IMR-90 (cell line): ENCODE measurements around the gene ZCWPW1. TPM values are rescaled to one million over a fixed set of nuclear protein-coding genes. Genes with fewer than 3 reads are reported as not detected.
"Not testable (repeated sequence)": the region's sequence is repeated elsewhere in the genome, so short reads cannot be mapped to it uniquely, and the experiment has no call there.

ENCODE experiments used
- ATAC-seq: fragments of 200-7000 bp; cut with Tn5 transposase; 2 replicates; pipeline ENCODE4 v1.9.1; 2020; ENCODE audit warnings: low read depth, mild to moderate bottlenecking, moderate library complexity
- BruUV-seq: library from RNA; stranded (reverse); fragments of 400-500 nt; replicated peaks from 2 replicates; lab custom pipeline; 2021; lab: Mats Ljungman, UMichigan
- CTCF ChIA-PET: fragments of 300-600 bp; formaldehyde crosslinking; extraction: SDS; loops from one replicate; lab custom pipeline; 2021; ENCODE audit warnings: antibody characterized with exemption; lab: Yijun Ruan, JAX
- POLR2A ChIA-PET: fragments of 300-600 bp; sonication (Branson Sonifier 250); formaldehyde crosslinking; loops from one replicate; lab custom pipeline; 2022; ENCODE audit warnings: antibody characterized with exemption; ENCODE audit not compliant: unreplicated experiment; lab: Charles Lee
- DNase-seq: peaks from one replicate; pipeline ENCODE4 v3.0.0; 2013
- H2AFZ ChIP-seq: replicated peaks from 2 replicates; pipeline ENCODE3; 2013; ENCODE audit warnings: low read length, mild to moderate bottlenecking; ENCODE audit not compliant: poor library complexity
- H2AK5ac ChIP-seq: 2 replicates; pipeline ENCODE4 v1.6.1; 2013; ENCODE audit warnings: low read depth, low read length, inconsistent platforms
- H2AK9ac ChIP-seq: replicated peaks from 2 replicates; pipeline ENCODE3; 2013; ENCODE audit warnings: mild to moderate bottlenecking, low read depth, low read length, moderate library complexity; ENCODE audit not compliant: poor library complexity
- H2BK120ac ChIP-seq: 2 replicates; pipeline ENCODE4 v1.6.1; 2013; ENCODE audit warnings: low read depth, low read length, inconsistent platforms
- H2BK15ac ChIP-seq: 3 replicates; pipeline ENCODE4 v1.6.1; 2013; ENCODE audit warnings: low read depth, low read length, inconsistent platforms
- H2BK20ac ChIP-seq: 2 replicates; pipeline ENCODE4 v1.6.1; 2013; ENCODE audit warnings: low read depth, mild to moderate bottlenecking, inconsistent platforms, low read length, moderate library complexity
- H2BK5ac ChIP-seq: 2 replicates; pipeline ENCODE4 v1.6.1; 2013; ENCODE audit warnings: mild to moderate bottlenecking, low read depth, low read length, inconsistent platforms; ENCODE audit not compliant: poor library complexity, severe bottlenecking
- H3K14ac ChIP-seq: replicated peaks from 2 replicates; pipeline ENCODE4 v1.6.1; 2013; ENCODE audit warnings: low read depth, low read length, inconsistent platforms
- H3K18ac ChIP-seq: 2 replicates; pipeline ENCODE4 v1.6.1; 2013; ENCODE audit warnings: low read depth, low read length, control low read depth
- H3K23ac ChIP-seq: 2 replicates; pipeline ENCODE4 v1.6.1; 2013; ENCODE audit warnings: low read depth, low read length, inconsistent platforms
- H3K27ac ChIP-seq: 2 replicates; pipeline ENCODE4 v1.5.1; 2013; ENCODE audit warnings: mild to moderate bottlenecking, control low read depth, low read length; ENCODE audit not compliant: insufficient read depth
- H3K27me3 ChIP-seq: 2 replicates; pipeline ENCODE4 v1.6.1; 2013; ENCODE audit warnings: low read length; ENCODE audit not compliant: control insufficient read depth, insufficient read depth
- H3K36me3 ChIP-seq: 2 replicates; pipeline ENCODE4 v1.6.1; 2013; ENCODE audit warnings: low read length, mixed read lengths; ENCODE audit not compliant: control insufficient read depth, insufficient read depth
- H3K4ac ChIP-seq: 2 replicates; pipeline ENCODE4 v1.6.1; 2013; ENCODE audit warnings: low read depth, low read length, inconsistent platforms
- H3K4me1 ChIP-seq: 2 replicates; pipeline ENCODE4 v1.6.1; 2013; ENCODE audit warnings: low read length, mixed read lengths; ENCODE audit not compliant: control insufficient read depth, insufficient read depth
- H3K4me2 ChIP-seq: 2 replicates; pipeline ENCODE4 v1.6.1; 2013; ENCODE audit warnings: low read depth, mild to moderate bottlenecking, control low read depth, low read length, moderate library complexity
- H3K4me3 ChIP-seq: 2 replicates; pipeline ENCODE4 v1.5.1; 2013; ENCODE audit warnings: low read depth, mild to moderate bottlenecking, control low read depth, low read length, moderate library complexity; ENCODE audit not compliant: insufficient read depth
- H3K56ac ChIP-seq: 2 replicates; pipeline ENCODE4 v1.6.1; 2013; ENCODE audit warnings: low read length, inconsistent platforms; ENCODE audit not compliant: insufficient read depth; ENCODE audit errors: extremely low read depth
- H3K79me1 ChIP-seq, 2 experiments: 2 replicates each; pipeline ENCODE4 v1.6.1; 2013; ENCODE audit warnings: low read length in 2 of 2, inconsistent platforms in 1 of 2, low read depth in 1 of 2
- H3K9ac ChIP-seq: 2 replicates; pipeline ENCODE4 v1.6.1; 2013; ENCODE audit warnings: low read depth, low read length, control low read depth
- H3K9me1 ChIP-seq: 2 replicates; pipeline ENCODE4 v1.6.1; 2013; ENCODE audit warnings: low read length, inconsistent platforms; ENCODE audit not compliant: insufficient read depth
- H3K9me3 ChIP-seq: 2 replicates; pipeline ENCODE4 v1.6.1; 2013; ENCODE audit warnings: low read length; ENCODE audit not compliant: control insufficient read depth, insufficient read depth
- H4K20me1 ChIP-seq: 2 replicates; pipeline ENCODE4 v1.6.1; 2013; ENCODE audit warnings: low read length, inconsistent platforms; ENCODE audit not compliant: insufficient read depth
- H4K5ac ChIP-seq: 2 replicates; pipeline ENCODE4 v1.6.1; 2013; ENCODE audit warnings: mild to moderate bottlenecking, low read depth, low read length, control low read depth
- H4K8ac ChIP-seq, 2 experiments: 2 replicates each; pipeline ENCODE4 v1.6.1; 2013; ENCODE audit warnings: low read depth in 2 of 2, low read length in 2 of 2, control low read depth in 1 of 2, inconsistent platforms in 1 of 2
- H4K91ac ChIP-seq: 2 replicates; pipeline ENCODE4 v1.6.1; 2013; ENCODE audit warnings: low read depth, low read length, inconsistent platforms; ENCODE audit not compliant: insufficient read depth
- CEBPB ChIP-seq: IDR thresholded peaks from 2 replicates; pipeline ENCODE4 v1.6.1; 2012; ENCODE audit warnings: low read depth, low read length, improper control_type of control experiment
- MAZ ChIP-seq: IDR thresholded peaks from 2 replicates; pipeline ENCODE4 v1.6.1; 2012; ENCODE audit warnings: low read depth, mild to moderate bottlenecking, low read length, improper control_type of control experiment, moderate library complexity, borderline replicate concordance
- WGBS, 2 experiments: methylation state at CpG; one replicate each; pipeline versions ENCODE4 v1.1.5 to v1.1.7; 2013; ENCODE audit warnings: missing lambda C conversion rate in 2 of 2; ENCODE audit not compliant: insufficient read length in 1 of 2; ENCODE audit errors: extremely low coverage in 2 of 2; 5-methylcytosine and 5-hydroxymethylcytosine counted together
- dilution Hi-C: fragments of 300-500 bp; cut with HindIII; formaldehyde crosslinking; loops from one replicate; pipeline ENCODE4 v1.14.3; 2018; ENCODE audit warnings: low sequenced_read_pairs; ENCODE audit not compliant: unreplicated experiment
- in situ Hi-C: fragments of 300-500 bp; cut with MboI; formaldehyde crosslinking; loops from 3 replicates; pipeline ENCODE4 v1.14.3; 2019; ENCODE audit warnings: low sequenced_read_pairs, inconsistent platforms, mixed read lengths
- intact Hi-C: fragments of 100-400 bp; cut with micrococcal nuclease; formaldehyde crosslinking; loops from 2 replicates; pipeline ENCODE4 v1.10.0; 2022
- polyA plus RNA-seq, 3 experiments: library from polyadenylated mRNA; depleted of rRNA; stranded (reverse); fragments of >200 nt; gene quantifications; 2 replicates each; pipeline ENCODE4 v1.2.3, GENCODE V29; 2012; ENCODE audit warnings: low replicate concordance in 1 of 3
- total RNA-seq: library from RNA; depleted of rRNA; stranded (reverse); fragments of >200 nt; gene quantifications from 2 replicates; pipeline ENCODE4 v1.2.3, GENCODE V29; 2012

ZCWPW1 gene
- total and polyA plus RNA-seq, 2 of the 4 experiments (the other 2 are of a cell fraction), result 0.72 to 1.3 TPM

GRCh38 chr7:100449190-100449795 is 20.8 kb upstream of the ZCWPW1 start:
- H2BK15ac ChIP-seq, result no peak overlapping the region
- H2BK20ac ChIP-seq, result no peak overlapping the region
- H2BK5ac ChIP-seq, result no peak overlapping the region
- H3K79me1 ChIP-seq, result no peaks in the 10 kb centered on the region
- BruUV-seq, result no TSS peak
- H2AK9ac ChIP-seq, result peak overlapping the region; percentile 52
- no peak overlapping the region for H4K91ac ChIP-seq
- H4K5ac ChIP-seq, result no peak overlapping the region
- no peaks in the 10 kb centered on the region for H3K9me3 ChIP-seq
- no peak overlapping the region for H3K4me2 ChIP-seq
- no peak overlapping the region for H3K14ac ChIP-seq
- ATAC-seq (no peak), DNase-seq (no peak)
- no peak overlapping the region for H3K4me3 ChIP-seq
- H2BK120ac ChIP-seq, result no peak overlapping the region
- no peak overlapping the region for H4K8ac ChIP-seq
- H3K27me3 ChIP-seq, result no peaks in the 10 kb centered on the region
- H3K18ac ChIP-seq, result no peak overlapping the region
- H3K4me1 ChIP-seq, result peaks cover 20% of the 10 kb centered on the region
- ChIA-PET POLR2A (interaction anchor here (0.7 kb wide), 1 partner anchor 12 kb away, joined by 5 read pairs; no protein-coding TSS in a partner anchor), CTCF (interaction anchor here (1.3 kb wide), 1 partner anchor 10 kb away, joined by 3 read pairs; no protein-coding TSS in a partner anchor)
- WGBS, 2 experiments, result 92% methylated on average over 2 of the region's 13 CpGs; no CpG with 5 or more reads in 1 of the 2 experiments
- no peak overlapping the region for H3K23ac ChIP-seq
- H3K27ac ChIP-seq, result no peak overlapping the region
- no peak overlapping the region for H3K9ac ChIP-seq
- intact Hi-C loops, result no loop called here
- no peaks in the 10 kb centered on the region for H4K20me1 ChIP-seq
- H3K36me3 ChIP-seq, result no peaks in the 10 kb centered on the region
- dilution Hi-C loops, result no loop called here
- TF ChIP-seq CEBPB, result peak; percentile 59
- no peak for TF ChIP-seq MAZ
- H2AK5ac ChIP-seq, result no peak overlapping the region
- no peak overlapping the region for H3K4ac ChIP-seq
- H2AFZ ChIP-seq, result peak overlapping the region; percentile 34
- in situ Hi-C loops, result loop anchor here (25.0 kb wide), 1 partner anchor 663 kb away; no protein-coding TSS in a partner anchor
- H3K56ac ChIP-seq, result no peak overlapping the region
- H3K9me1 ChIP-seq, result peaks cover 19% of the 10 kb centered on the region

DNA sequence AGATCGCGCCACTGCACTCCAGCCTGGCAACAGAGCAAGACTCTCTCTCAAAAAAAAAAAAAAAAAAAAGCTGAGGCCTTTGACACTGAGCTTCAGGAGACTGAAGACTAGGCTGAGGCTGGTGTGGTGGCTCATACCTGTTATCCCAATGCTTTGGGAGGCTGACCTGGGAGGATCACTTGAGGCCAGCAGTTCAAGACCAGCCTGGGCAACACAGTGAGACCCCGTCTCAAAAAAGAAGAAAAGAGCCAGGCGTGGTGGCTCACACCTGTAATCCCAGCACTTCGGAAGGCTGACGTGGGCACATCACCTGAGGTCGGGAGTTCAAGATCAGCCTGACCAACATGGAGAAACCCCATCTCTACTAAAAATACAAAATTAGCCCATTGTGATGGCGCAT is 18.9 kb upstream of the ZCWPW1 start:
- H3K4ac ChIP-seq, H2AK9ac ChIP-seq, H3K79me1 ChIP-seq, ATAC-seq, H3K27ac ChIP-seq, H3K9ac ChIP-seq, intact Hi-C loops, dilution Hi-C loops, H4K20me1 ChIP-seq, H3K36me3 ChIP-seq, H3K4me2 ChIP-seq, H2BK20ac ChIP-seq, H3K9me3 ChIP-seq, H3K14ac ChIP-seq, H3K23ac ChIP-seq, DNase-seq, H2BK5ac ChIP-seq, POLR2A ChIA-PET, H3K4me3 ChIP-seq, H4K8ac ChIP-seq, H3K56ac ChIP-seq, H2AK5ac ChIP-seq, H4K5ac ChIP-seq, H2BK15ac ChIP-seq, H3K27me3 ChIP-seq, H2BK120ac ChIP-seq, H4K91ac ChIP-seq, H2AFZ ChIP-seq, BruUV-seq, H3K18ac ChIP-seq: not testable (repeated sequence)
- WGBS, 2 experiments, result 91% methylated on average over 4 of the region's 8 CpGs; no CpG with 5 or more reads in 1 of the 2 experiments
- CTCF ChIA-PET, result interaction anchor here (0.5 to 0.6 kb wide), 2 partner anchors 98 to 113 kb away, joined by 3 read pairs; no protein-coding TSS in a partner anchor
- Histone ChIP-seq H3K9me1 (peaks cover 24% of the 10 kb centered on the region), H3K4me1 (peaks cover 26% of the 10 kb centered on the region)
- in situ Hi-C loops, result loop anchor here (25.0 kb wide), 1 partner anchor 665 kb away; no protein-coding TSS in a partner anchor
